ENCODE data around the gene PI4KA.

Gene PI4KA

GRCh38 chr22:20802452-20802851, 56.2 kb downstream of the PI4KA start:
- no peaks in the 10 kb centered on the region for H3K9me3 ChIP-seq (ENCODE audit: severe bottlenecking)
- no peak for DNase-seq
- TF ChIP-seq CTCF (IDR thresholded peaks at IDR 0.05; ENCODE audit: low read depth, low read length) = no peak
- H3K27me3 ChIP-seq (ENCODE audit: insufficient read depth, low read depth, severe bottlenecking) = no peaks in the 10 kb centered on the region
- H3K36me3 ChIP-seq = peaks cover 91% of the 10 kb centered on the region
- no peak overlapping the region for H3K27ac ChIP-seq
- no peak overlapping the region for H3K4me3 ChIP-seq (ENCODE audit: low read depth, low read length)

GRCh38 chr22:20799449-20799848, 59.2 kb downstream of the PI4KA start:
- Histone ChIP-seq H3K27ac (no peak overlapping the region), H3K36me3 (peaks cover 86% of the 10 kb centered on the region), H3K4me3 (ENCODE audit: low read depth, low read length) (no peak overlapping the region), H3K27me3 (ENCODE audit: insufficient read depth, low read depth, severe bottlenecking) (no peaks in the 10 kb centered on the region), H3K9me3 (ENCODE audit: severe bottlenecking) (no peaks in the 10 kb centered on the region)
- TF ChIP-seq CTCF (IDR thresholded peaks at IDR 0.05; ENCODE audit: low read depth, low read length) = no peak
- DNase-seq = no peak

- no peak for DNase-seq
- Histone ChIP-seq H3K27ac (no peak overlapping the region), H3K9me3 (ENCODE audit: severe bottlenecking) (no peaks in the 10 kb centered on the region), H3K27me3 (ENCODE audit: insufficient read depth, low read depth, severe bottlenecking) (no peaks in the 10 kb centered on the region), H3K36me3 (peaks cover 81% of the 10 kb centered on the region), H3K4me3 (ENCODE audit: low read depth, low read length) (no peak overlapping the region)
- TF ChIP-seq CTCF (IDR thresholded peaks at IDR 0.05; ENCODE audit: low read depth, low read length) = no peak
Measured at GRCh38 chr22:20798974-20799373, 59.6 kb downstream of the PI4KA start.

GRCh38 chr22:20798218-20798617, 60.4 kb downstream of the PI4KA start:
- Histone ChIP-seq H3K27me3 (ENCODE audit: insufficient read depth, low read depth, severe bottlenecking) (no peaks in the 10 kb centered on the region), H3K9me3 (ENCODE audit: severe bottlenecking) (no peaks in the 10 kb centered on the region), H3K36me3 (peaks cover 74% of the 10 kb centered on the region), H3K4me3 (ENCODE audit: low read depth, low read length) (no peak overlapping the region), H3K27ac (no peak overlapping the region)
- no peak for TF ChIP-seq CTCF (IDR thresholded peaks at IDR 0.05; ENCODE audit: low read depth, low read length)
- no peak for DNase-seq

- DNase-seq = no peak
- no peaks in the 10 kb centered on the region for H3K9me3 ChIP-seq (ENCODE audit: severe bottlenecking)
- no peaks in the 10 kb centered on the region for H3K27me3 ChIP-seq (ENCODE audit: insufficient read depth, low read depth, severe bottlenecking)
- no peak overlapping the region for H3K4me3 ChIP-seq (ENCODE audit: low read depth, low read length)
- TF ChIP-seq CTCF (IDR thresholded peaks at IDR 0.05; ENCODE audit: low read depth, low read length) = no peak
- H3K27ac ChIP-seq = no peak overlapping the region
- peaks cover 72% of the 10 kb centered on the region for H3K36me3 ChIP-seq
Measured at GRCh38 chr22:20796731-20797130, 61.9 kb downstream of the PI4KA start.

GRCh38 chr22:20794650-20795413, 63.8 kb downstream of the PI4KA start:
- Histone ChIP-seq H3K36me3 (peaks cover 70% of the 10 kb centered on the region), H3K4me3 (ENCODE audit: low read depth, low read length) (no peak overlapping the region), H3K9me3 (ENCODE audit: severe bottlenecking) (no peaks in the 10 kb centered on the region), H3K27me3 (ENCODE audit: insufficient read depth, low read depth, severe bottlenecking) (no peaks in the 10 kb centered on the region), H3K27ac (no peak overlapping the region)
- no peak for TF ChIP-seq CTCF (IDR thresholded peaks at IDR 0.05; ENCODE audit: low read depth, low read length)
- no peak for DNase-seq

Measured in WERI-Rb-1 (cell line).